Measurements from ENCODE around the gene KLK4. TPM values are rescaled to one million over a fixed set of nuclear protein-coding genes. Genes with fewer than 3 reads are reported as not detected.

Gene KLK4
- total and polyA plus RNA-seq, 2 of the 13 experiments (the other 11 are each of a cell fraction or from before 2014, with no cell fraction given) = not detected

DNA sequence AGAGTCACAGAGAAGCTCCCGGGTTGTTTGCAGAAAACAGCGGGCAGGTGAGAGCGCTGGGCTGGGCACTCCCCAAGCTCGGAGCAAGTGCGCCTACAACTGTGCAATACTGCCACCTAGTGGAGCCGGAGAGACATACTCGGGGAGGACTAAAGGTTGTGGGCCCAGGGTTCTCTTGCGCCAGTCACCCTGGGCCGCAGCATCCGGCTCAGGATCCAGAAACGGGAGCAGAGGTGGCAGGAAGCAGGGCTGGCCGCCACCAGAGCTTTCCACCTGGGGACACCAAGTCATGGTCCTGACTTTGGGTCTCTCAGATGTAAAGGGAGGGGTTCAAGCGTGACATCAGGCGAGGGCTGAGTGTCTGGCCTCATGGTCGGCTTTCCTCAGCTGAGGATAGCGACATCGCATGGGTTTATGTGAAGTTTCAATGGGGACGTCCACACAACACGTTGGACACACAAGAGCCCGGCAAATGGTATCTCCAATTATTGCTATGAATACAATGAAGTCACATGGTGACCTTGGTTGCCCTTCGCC lies 11.2 kb upstream of the KLK4 start:
- no peaks in the 10 kb centered on the region for H3K4me1 ChIP-seq (ENCODE audit: insufficient read depth, low read length)
- H3K9ac ChIP-seq (ENCODE audit: insufficient read depth, low read depth, low read length) = no peak overlapping the region
- H4K20me1 ChIP-seq (ENCODE audit: insufficient read depth, low read length) = no peaks in the 10 kb centered on the region
- BruUV-seq (replicated peaks) = no TSS peak
- DNase-seq (ENCODE audit: low spot score) (peak; percentile 74), ATAC-seq (peak; percentile 100), FAIRE-seq (peak; percentile 44)
- H3K4me2 ChIP-seq (ENCODE audit: low read depth, low read length) = no peak overlapping the region
- ChIA-PET POLR2A (interaction anchor here (0.6 kb wide), 1 partner anchor 118 kb away, joined by 3 read pairs; no protein-coding TSS in a partner anchor), CTCF (ENCODE audit: low intra/inter-chr PET ratio, low total read pairs) (interaction anchor here (1.1 to 1.3 kb wide), 4 partner anchors 16 to 253 kb away, joined by 3 to 5 read pairs (median 4); no protein-coding TSS in a partner anchor)
- H3K4me3 ChIP-seq (replicated peaks in 1 of 3; ENCODE audit: insufficient read depth in 1 of 3, low read depth in 2 of 3, low read length in 3 of 3) = no peak overlapping the region
- in situ Hi-C loops (cut with HindIII; ENCODE audit: extremely low pct_ligation_motif_present, low pct_unique_long_range_greater_than_20kb) = no loop called here
- no peak overlapping the region for H2AFZ ChIP-seq (ENCODE audit: low read length)
- 39% methylated on average over 13 of the region's 21 CpGs for WGBS (ENCODE audit: low lambda C conversion rate)
- no peaks in the 10 kb centered on the region for H3K36me3 ChIP-seq (replicated peaks in 1 of 2; ENCODE audit: control insufficient read depth in 1 of 2, insufficient read depth in 2 of 2, low read length in 2 of 2)
- intact Hi-C loops (cut with micrococcal nuclease; ENCODE audit: unreplicated experiment) = no loop called here
- peaks cover 0 to 2% of the 10 kb centered on the region in 2 experiments; a peak in 2 of 5 replicates for H3K27me3 ChIP-seq (ENCODE audit: control insufficient read depth in 1 of 2, insufficient read depth in 2 of 2, low read length in 2 of 2)
- H3K9me3 ChIP-seq (ENCODE audit: low read length) = no peaks in the 10 kb centered on the region
- no peak for TF ChIP-seq SIX4 (CRISPR knock-in tag; IDR thresholded peaks at IDR 0.05)
- TF ChIP-seq RAD21 (CRISPR knock-in tag; IDR thresholded peaks at IDR 0.05) = peak; percentile 78
- TF ChIP-seq STAG1 (CRISPR knock-in tag; IDR thresholded peaks at IDR 0.05) = peak; percentile 85
- TF ChIP-seq CEBPG (CRISPR knock-in tag; IDR thresholded peaks at IDR 0.05) = 0 out of 2 replicates have a peak, but pooled peaks have one; percentile 18
- no peak for TF ChIP-seq ZSCAN25 (CRISPR knock-in tag; IDR thresholded peaks at IDR 0.05)
- TF ChIP-seq CTCF (CRISPR knock-in tag; IDR thresholded peaks at IDR 0.05) = peak; percentile 89
- TF ChIP-seq SMC3 (IDR thresholded peaks at IDR 0.05; ENCODE audit: low read length) = peak; percentile 65
- TF ChIP-seq XRCC5 (optimal IDR thresholded peaks at IDR 0.05; ENCODE audit: low read length) = peak; percentile 55
- peak; percentile 10 for TF ChIP-seq TEAD3 (CRISPR knock-in tag; optimal IDR thresholded peaks at IDR 0.05; ENCODE audit: borderline replicate concordance)
- peak in 1 of 2 experiments; percentile 41; a peak in 2 of 4 replicates for TF ChIP-seq HMGXB4 (CRISPR knock-in tag; IDR thresholded peaks at IDR 0.05; ENCODE audit: borderline replicate concordance in 1 of 2, low read depth in 1 of 2)
- H3K79me2 ChIP-seq (ENCODE audit: insufficient read depth, low read length) = no peaks in the 10 kb centered on the region
- H3K27ac ChIP-seq (ENCODE audit: extremely low read length, insufficient read depth, low read length) = no peak overlapping the region
